DND-41 (cell line): ENCODE measurements around the gene NLRP7.

ENCODE experiments used
- ATAC-seq: fragments of 200-7000 bp; cut with Tn5 transposase; 3 replicates; pipeline ENCODE4 v1.9.1; 2021; ENCODE audit warnings: low read depth; ENCODE audit not compliant: insufficient read depth
- DNase-seq: peaks from one replicate; pipeline ENCODE4 v3.0.0-alpha.2; 2020
- H2AFZ ChIP-seq: 2 replicates; pipeline ENCODE4 v1.6.0; 2012; ENCODE audit warnings: low read depth, low read length
- H3K27ac ChIP-seq: 2 replicates; pipeline ENCODE4 v1.5.1; 2012; ENCODE audit warnings: low read length, inconsistent platforms
- H3K27me3 ChIP-seq: fragments of 200-600 bp; sonication (generic); 2 replicates; pipeline ENCODE4 v1.6.0; 2012; ENCODE audit warnings: low read length, mild to moderate bottlenecking, inconsistent platforms; ENCODE audit not compliant: insufficient read depth, poor library complexity
- H3K36me3 ChIP-seq: 2 replicates; pipeline ENCODE4 v1.5.1; 2012; ENCODE audit warnings: low read length, inconsistent platforms; ENCODE audit not compliant: insufficient read depth
- H3K4me1 ChIP-seq: 2 replicates; pipeline ENCODE4 v1.5.1; 2012; ENCODE audit warnings: mild to moderate bottlenecking, low read length; ENCODE audit not compliant: insufficient read depth
- H3K4me2 ChIP-seq: 2 replicates; pipeline ENCODE4 v1.6.0; 2012; ENCODE audit warnings: mild to moderate bottlenecking, moderate library complexity, low read length, inconsistent platforms; ENCODE audit not compliant: insufficient read depth
- H3K4me3 ChIP-seq, 2 experiments: fragments of 200-600 bp in 1 of 2; shearing (Covaris generic) in 1 of 2; 2 replicates each; pipeline ENCODE4 v1.5.1; 2012 to 2016; ENCODE audit warnings: inconsistent platforms in 2 of 2, low read length in 2 of 2, mild to moderate bottlenecking in 2 of 2, low read depth in 1 of 2, moderate library complexity in 1 of 2
- H3K79me2 ChIP-seq: 2 replicates; pipeline ENCODE4 v1.6.0; 2012; ENCODE audit warnings: low read length, inconsistent platforms; ENCODE audit not compliant: insufficient read depth
- H3K9ac ChIP-seq: 2 replicates; pipeline ENCODE4 v1.6.0; 2012; ENCODE audit warnings: low read depth, mild to moderate bottlenecking, inconsistent platforms, low read length, moderate library complexity
- H3K9me3 ChIP-seq: 2 replicates; pipeline ENCODE4 v1.5.1; 2012; ENCODE audit warnings: low read length, moderate library complexity, mild to moderate bottlenecking, inconsistent platforms; ENCODE audit not compliant: insufficient read depth, severe bottlenecking
- H4K20me1 ChIP-seq: 2 replicates; pipeline ENCODE4 v1.6.0; 2012; ENCODE audit warnings: low read length; ENCODE audit not compliant: insufficient read depth
- EZH2 ChIP-seq: IDR thresholded peaks from 3 replicates; pipeline ENCODE4 v1.6.1; 2012; ENCODE audit warnings: borderline replicate concordance, low read depth, mild to moderate bottlenecking, moderate library complexity, low read length, inconsistent platforms; ENCODE audit not compliant: severe bottlenecking
- TF ChIP-seq, protein P1 (sequence below): IDR thresholded peaks from 2 replicates; pipeline ENCODE4 v1.5.1; 2012; ENCODE audit warnings: borderline replicate concordance, low read length, moderate library complexity, mild to moderate bottlenecking; ENCODE audit not compliant: poor library complexity, severe bottlenecking; ENCODE audit errors: extremely low read depth

The NLRP7 gene

DNA sequence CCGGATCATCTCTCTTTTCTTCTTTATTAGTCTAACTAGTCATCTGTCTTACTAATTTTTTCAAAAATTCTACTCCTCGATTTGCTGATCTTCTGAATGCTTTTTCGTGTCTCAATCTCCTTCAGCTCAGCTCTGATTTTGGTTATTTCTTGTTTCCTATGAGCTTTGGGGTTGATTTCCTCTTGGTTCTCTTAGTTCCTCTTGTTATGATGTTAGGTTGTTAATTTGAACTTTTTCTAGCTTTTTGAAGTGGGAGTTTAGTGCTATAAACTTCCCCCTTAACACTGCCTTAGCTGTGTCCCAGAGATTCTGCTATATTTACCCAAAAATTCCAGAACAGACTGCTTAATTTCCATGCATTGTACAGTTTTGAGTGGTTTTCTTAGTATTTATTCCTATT lies 69.9 kb downstream of the NLRP7 start:
- H3K4me1 ChIP-seq: no peaks in the 10 kb centered on the region
- no peak overlapping the region for H3K27ac ChIP-seq
- TF ChIP-seq, protein P1, sequence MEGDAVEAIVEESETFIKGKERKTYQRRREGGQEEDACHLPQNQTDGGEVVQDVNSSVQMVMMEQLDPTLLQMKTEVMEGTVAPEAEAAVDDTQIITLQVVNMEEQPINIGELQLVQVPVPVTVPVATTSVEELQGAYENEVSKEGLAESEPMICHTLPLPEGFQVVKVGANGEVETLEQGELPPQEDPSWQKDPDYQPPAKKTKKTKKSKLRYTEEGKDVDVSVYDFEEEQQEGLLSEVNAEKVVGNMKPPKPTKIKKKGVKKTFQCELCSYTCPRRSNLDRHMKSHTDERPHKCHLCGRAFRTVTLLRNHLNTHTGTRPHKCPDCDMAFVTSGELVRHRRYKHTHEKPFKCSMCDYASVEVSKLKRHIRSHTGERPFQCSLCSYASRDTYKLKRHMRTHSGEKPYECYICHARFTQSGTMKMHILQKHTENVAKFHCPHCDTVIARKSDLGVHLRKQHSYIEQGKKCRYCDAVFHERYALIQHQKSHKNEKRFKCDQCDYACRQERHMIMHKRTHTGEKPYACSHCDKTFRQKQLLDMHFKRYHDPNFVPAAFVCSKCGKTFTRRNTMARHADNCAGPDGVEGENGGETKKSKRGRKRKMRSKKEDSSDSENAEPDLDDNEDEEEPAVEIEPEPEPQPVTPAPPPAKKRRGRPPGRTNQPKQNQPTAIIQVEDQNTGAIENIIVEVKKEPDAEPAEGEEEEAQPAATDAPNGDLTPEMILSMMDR: no peak
- no peak for TF ChIP-seq EZH2
- no peaks in the 10 kb centered on the region for H3K9me3 ChIP-seq
- H2AFZ ChIP-seq: no peak overlapping the region
- ATAC-seq: no peak
- no peak overlapping the region for H3K9ac ChIP-seq
- no peaks in the 10 kb centered on the region for H4K20me1 ChIP-seq
- no peaks in the 10 kb centered on the region for H3K27me3 ChIP-seq
- H3K79me2 ChIP-seq: no peaks in the 10 kb centered on the region
- no peaks in the 10 kb centered on the region for H3K36me3 ChIP-seq
- H3K4me3 ChIP-seq: no peak overlapping the region
- no peak for DNase-seq
- H3K4me2 ChIP-seq: no peak overlapping the region

DNA sequence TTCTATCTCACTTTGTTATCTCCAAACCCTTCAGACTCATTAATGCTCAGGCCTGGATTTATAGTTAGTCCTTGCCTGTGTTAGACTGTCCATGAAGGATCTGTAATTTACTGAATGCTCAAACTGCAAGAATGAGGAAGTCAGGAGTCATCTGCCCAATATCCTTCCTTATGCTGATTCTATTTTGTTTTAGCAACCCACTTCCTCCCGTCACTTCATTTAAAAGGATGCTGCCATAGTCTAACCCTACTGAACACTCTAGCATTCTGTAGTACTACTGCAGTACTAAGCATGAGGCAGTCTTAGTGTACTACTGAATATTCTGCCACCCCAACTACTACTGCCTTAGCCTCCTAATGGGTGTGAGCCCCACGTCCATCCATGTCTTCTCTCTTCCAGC lies 71.8 kb downstream of the NLRP7 start:
- DNase-seq (no peak), ATAC-seq (no peak)
- H3K27me3 ChIP-seq: no peaks in the 10 kb centered on the region
- H3K27ac ChIP-seq: no peak overlapping the region
- no peaks in the 10 kb centered on the region for H3K79me2 ChIP-seq
- H3K4me2 ChIP-seq: no peak overlapping the region
- no peaks in the 10 kb centered on the region for H3K36me3 ChIP-seq
- no peaks in the 10 kb centered on the region for H3K4me1 ChIP-seq
- H2AFZ ChIP-seq: no peak overlapping the region
- no peaks in the 10 kb centered on the region for H3K9me3 ChIP-seq
- H3K4me3 ChIP-seq: no peak overlapping the region
- no peak overlapping the region for H3K9ac ChIP-seq
- no peaks in the 10 kb centered on the region for H4K20me1 ChIP-seq
- TF ChIP-seq, protein P1: no peak
- no peak for TF ChIP-seq EZH2

DNA sequence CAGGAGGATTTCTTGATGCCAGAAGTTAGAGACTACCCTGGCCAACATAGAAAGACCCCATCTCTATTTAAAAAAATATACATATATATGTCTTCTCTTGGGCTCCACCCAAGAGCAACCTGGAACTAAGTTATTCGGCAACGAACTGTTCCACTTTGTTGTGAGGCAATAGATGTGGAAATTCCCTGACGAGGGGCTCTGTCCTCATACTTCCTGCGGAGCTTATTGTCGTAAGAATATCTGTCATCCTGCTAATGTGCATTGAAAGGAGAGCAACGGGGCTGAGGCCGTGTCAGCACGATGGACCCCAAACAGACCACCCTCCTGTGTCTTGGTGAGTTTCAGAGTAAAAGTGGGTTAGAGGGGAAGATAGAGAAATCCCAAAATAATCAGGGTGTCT lies 73.3 kb downstream of the NLRP7 start, which contains the start of gene FCAR:
FCAR (plus strand) TSS at position 246 of the 400 bp plus-strand sequence; CDS start at position 301, 55 bp downstream.
- no peak within 1 kb of the TSS for H3K27ac ChIP-seq

More for the DNA sequence above, 73.3 kb downstream of the NLRP7 start, which contains the start of gene FCAR:
- DNase-seq (no peak), ATAC-seq (no peak)
- no peak within 1 kb of the TSS for H3K4me2 ChIP-seq
- no peaks in the 10 kb centered on the region for H3K79me2 ChIP-seq
- no peak for TF ChIP-seq EZH2
- TF ChIP-seq, protein P1: no peak
- no peaks in the 10 kb centered on the region for H3K9me3 ChIP-seq
- H3K4me3 ChIP-seq: no peak within 1 kb of the TSS
- H3K27me3 ChIP-seq: no peaks in the 10 kb centered on the region
- H2AFZ ChIP-seq: no peak within 1 kb of the TSS
- H3K36me3 ChIP-seq: no peaks in the 10 kb centered on the region
- H3K9ac ChIP-seq: no peak within 1 kb of the TSS
- H3K4me1 ChIP-seq: no peaks in the 10 kb centered on the region
- no peaks in the 10 kb centered on the region for H4K20me1 ChIP-seq
